ENCODE results near the gene DOLK.
A peak's percentile ranks its signal among the peaks of the same experiment; 100 is the strongest.
"Not testable (repeated sequence)": the region's sequence is repeated elsewhere in the genome, so short reads cannot be mapped to it uniquely, and the experiment has no call there.

The DOLK gene

GRCh38 chr9:128947527-128948301 is at the start of gene DOLK, which contains the start of gene NUP188:
TSS of gene DOLK (minus strand) at chr9:128947603. CDS start at chr9:128947303, 300 bp downstream.
TSS of gene NUP188 (plus strand) at chr9:128947699. CDS start at chr9:128947720, 21 bp downstream.
- peak; percentile 85 for DNase-seq (ENCODE audit: low read depth)

GRCh38 chr9:128995791-128996190 is 48.4 kb upstream of the DOLK start:
- DNase-seq (ENCODE audit: low read depth): no peak

- peak; percentile 14 for DNase-seq (ENCODE audit: low read depth)
Measured at GRCh38 chr9:128992995-128993394, 45.6 kb upstream of the DOLK start.

- peak; percentile 88 for DNase-seq (ENCODE audit: low read depth)
Measured at GRCh38 chr9:128987805-128988204, 40.4 kb upstream of the DOLK start.

- DNase-seq (ENCODE audit: low read depth): no peak
Measured at GRCh38 chr9:128986671-128987070, 39.3 kb upstream of the DOLK start.

GRCh38 chr9:128983536-128983935 is 36.1 kb upstream of the DOLK start:
- no peak for DNase-seq (ENCODE audit: low read depth)

GRCh38 chr9:128979111-128979510 is 31.7 kb upstream of the DOLK start:
- DNase-seq (ENCODE audit: low read depth): peak; percentile 28

GRCh38 chr9:128972956-128973355 is 25.6 kb upstream of the DOLK start:
- DNase-seq (ENCODE audit: low read depth): peak; percentile 19

GRCh38 chr9:128969491-128969890 is 22.1 kb upstream of the DOLK start:
- DNase-seq (ENCODE audit: low read depth): no peak

- not testable (repeated sequence) for DNase-seq (ENCODE audit: low read depth)
Measured at GRCh38 chr9:128961403-128961802, 14.0 kb upstream of the DOLK start.

- DNase-seq (ENCODE audit: low read depth): no peak
Measured at GRCh38 chr9:128947277-128947526, 201 bp downstream of the DOLK start.

- peak; percentile 19 for DNase-seq (ENCODE audit: low read depth)
Measured at GRCh38 chr9:128946571-128947276, 679 bp downstream of the DOLK start.

GRCh38 chr9:128945798-128946501 is 1.5 kb downstream of the DOLK start:
- DNase-seq (ENCODE audit: low read depth): no peak

- not testable (repeated sequence) for DNase-seq (ENCODE audit: low read depth)
Measured at GRCh38 chr9:128944966-128945365, 2.4 kb downstream of the DOLK start.

GRCh38 chr9:128943832-128944620 is 3.4 kb downstream of the DOLK start:
- no peak for DNase-seq (ENCODE audit: low read depth)

GRCh38 chr9:128940946-128941755 is 6.3 kb downstream of the DOLK start:
- DNase-seq (ENCODE audit: low read depth): no peak

GRCh38 chr9:128940271-128940921 is 7.0 kb downstream of the DOLK start:
- no peak for DNase-seq (ENCODE audit: low read depth)

GRCh38 chr9:128937310-128938165 is 9.9 kb downstream of the DOLK start:
- DNase-seq (ENCODE audit: low read depth): no peak

- no peak for DNase-seq (ENCODE audit: low read depth)
Measured at GRCh38 chr9:128936171-128936865, 11.1 kb downstream of the DOLK start.
